ENCODE data around the gene IRF2BP2.
"Not testable (repeated sequence)": the region's sequence is repeated elsewhere in the genome, so short reads cannot be mapped to it uniquely, and the experiment has no call there.

The IRF2BP2 gene

GRCh38 chr1:234600418-234601281 lies 9.3 kb downstream of the IRF2BP2 start:
- DNase-seq: no peak

- peak; percentile 25 to 47 (median 34) for DNase-seq
Observed at GRCh38 chr1:234599617-234600417, 10.2 kb downstream of the IRF2BP2 start.

GRCh38 chr1:234598974-234599616 lies 10.9 kb downstream of the IRF2BP2 start:
- DNase-seq: no peak

- DNase-seq: peak in 1 of 4 experiments; percentile 6
Observed at GRCh38 chr1:234597894-234598293, 12.1 kb downstream of the IRF2BP2 start.

- DNase-seq: no peak
Observed at GRCh38 chr1:234595899-234596298, 14.1 kb downstream of the IRF2BP2 start.

- DNase-seq: not testable (repeated sequence)
Observed at GRCh38 chr1:234594575-234594974, 15.4 kb downstream of the IRF2BP2 start.

- DNase-seq: no peak
Observed at GRCh38 chr1:234593771-234594504, 16.0 kb downstream of the IRF2BP2 start.

- DNase-seq: no peak
Observed at GRCh38 chr1:234593109-234593508, 16.9 kb downstream of the IRF2BP2 start.

- DNase-seq: no peak
Observed at GRCh38 chr1:234592240-234592639, 17.7 kb downstream of the IRF2BP2 start.

GRCh38 chr1:234591131-234591530 lies 18.8 kb downstream of the IRF2BP2 start:
- DNase-seq: no peak

GRCh38 chr1:234589854-234590620 lies 19.9 kb downstream of the IRF2BP2 start:
- DNase-seq: no peak

- no peak for DNase-seq
Observed at GRCh38 chr1:234589064-234589800, 20.7 kb downstream of the IRF2BP2 start.

GRCh38 chr1:234588386-234588785 lies 21.6 kb downstream of the IRF2BP2 start:
- no peak for DNase-seq

GRCh38 chr1:234586892-234587485 lies 23.0 kb downstream of the IRF2BP2 start:
- DNase-seq: no peak

- DNase-seq: no peak
Observed at GRCh38 chr1:234586304-234586703, 23.7 kb downstream of the IRF2BP2 start.

- no peak for DNase-seq
Observed at GRCh38 chr1:234585330-234586055, 24.5 kb downstream of the IRF2BP2 start.

- no peak for DNase-seq
Observed at GRCh38 chr1:234584926-234585325, 25.1 kb downstream of the IRF2BP2 start.

- DNase-seq: no peak
Observed at GRCh38 chr1:234584420-234584805, 25.6 kb downstream of the IRF2BP2 start.

- no peak for DNase-seq
Observed at GRCh38 chr1:234583755-234584419, 26.1 kb downstream of the IRF2BP2 start.

Measured in activated naive CD4-positive, alpha-beta T cell (primary cell).